GM13977 (cell line): ENCODE measurements around the gene PERCC1.
"Not testable (repeated sequence)": the region's sequence is repeated elsewhere in the genome, so short reads cannot be mapped to it uniquely, and the experiment has no call there.

ENCODE experiments used
- DNase-seq: peaks from one replicate; pipeline ENCODE4 v3.0.0; 2012; ENCODE audit warnings: low spot score
- in situ Hi-C: fragments of 300-500 bp; cut with MboI; formaldehyde crosslinking; loops from one replicate; pipeline ENCODE4 v1.12.0; 2022; ENCODE audit warnings: low sequenced_read_pairs, low pct_unique_long_range_greater_than_20kb, mixed read lengths, inconsistent platforms; ENCODE audit not compliant: unreplicated experiment
- TF ChIP-seq, protein P1 (sequence below): IDR thresholded peaks from 2 replicates; pipeline ENCODE4 v1.5.1; 2012; ENCODE audit warnings: mild to moderate bottlenecking, control low read depth; ENCODE audit not compliant: insufficient read depth; ENCODE audit errors: extremely low read depth, missing control alignments

Gene PERCC1

DNA sequence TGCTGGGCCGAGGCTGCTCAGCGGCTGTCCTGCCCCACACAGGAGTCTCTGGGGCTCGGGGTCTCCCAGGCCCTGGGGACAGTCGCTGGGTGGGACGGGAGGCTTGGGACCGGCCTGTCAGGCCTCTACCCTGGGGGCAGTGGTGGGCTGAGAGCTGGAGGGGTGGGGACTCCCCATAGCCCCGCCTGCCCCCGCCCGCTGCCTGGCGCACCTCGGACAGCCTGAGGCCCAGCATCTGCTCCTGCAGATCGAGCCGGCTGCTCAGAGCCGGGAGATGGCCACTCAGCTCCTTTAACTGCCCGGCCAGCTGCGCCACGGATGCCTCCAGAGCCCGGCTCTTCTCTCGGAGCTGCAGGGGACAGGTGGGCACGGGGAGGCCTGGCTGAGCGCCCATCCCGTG, 6.7 kb downstream of the PERCC1 start:
- TF ChIP-seq, protein P1, sequence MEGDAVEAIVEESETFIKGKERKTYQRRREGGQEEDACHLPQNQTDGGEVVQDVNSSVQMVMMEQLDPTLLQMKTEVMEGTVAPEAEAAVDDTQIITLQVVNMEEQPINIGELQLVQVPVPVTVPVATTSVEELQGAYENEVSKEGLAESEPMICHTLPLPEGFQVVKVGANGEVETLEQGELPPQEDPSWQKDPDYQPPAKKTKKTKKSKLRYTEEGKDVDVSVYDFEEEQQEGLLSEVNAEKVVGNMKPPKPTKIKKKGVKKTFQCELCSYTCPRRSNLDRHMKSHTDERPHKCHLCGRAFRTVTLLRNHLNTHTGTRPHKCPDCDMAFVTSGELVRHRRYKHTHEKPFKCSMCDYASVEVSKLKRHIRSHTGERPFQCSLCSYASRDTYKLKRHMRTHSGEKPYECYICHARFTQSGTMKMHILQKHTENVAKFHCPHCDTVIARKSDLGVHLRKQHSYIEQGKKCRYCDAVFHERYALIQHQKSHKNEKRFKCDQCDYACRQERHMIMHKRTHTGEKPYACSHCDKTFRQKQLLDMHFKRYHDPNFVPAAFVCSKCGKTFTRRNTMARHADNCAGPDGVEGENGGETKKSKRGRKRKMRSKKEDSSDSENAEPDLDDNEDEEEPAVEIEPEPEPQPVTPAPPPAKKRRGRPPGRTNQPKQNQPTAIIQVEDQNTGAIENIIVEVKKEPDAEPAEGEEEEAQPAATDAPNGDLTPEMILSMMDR: no peak
- in situ Hi-C loops: no loop called here
- DNase-seq: no peak

GRCh38 chr16:1438229-1439057, 7.6 kb downstream of the PERCC1 start:
- TF ChIP-seq, protein P1: no peak
- no peak for DNase-seq
- in situ Hi-C loops: no loop called here

DNA sequence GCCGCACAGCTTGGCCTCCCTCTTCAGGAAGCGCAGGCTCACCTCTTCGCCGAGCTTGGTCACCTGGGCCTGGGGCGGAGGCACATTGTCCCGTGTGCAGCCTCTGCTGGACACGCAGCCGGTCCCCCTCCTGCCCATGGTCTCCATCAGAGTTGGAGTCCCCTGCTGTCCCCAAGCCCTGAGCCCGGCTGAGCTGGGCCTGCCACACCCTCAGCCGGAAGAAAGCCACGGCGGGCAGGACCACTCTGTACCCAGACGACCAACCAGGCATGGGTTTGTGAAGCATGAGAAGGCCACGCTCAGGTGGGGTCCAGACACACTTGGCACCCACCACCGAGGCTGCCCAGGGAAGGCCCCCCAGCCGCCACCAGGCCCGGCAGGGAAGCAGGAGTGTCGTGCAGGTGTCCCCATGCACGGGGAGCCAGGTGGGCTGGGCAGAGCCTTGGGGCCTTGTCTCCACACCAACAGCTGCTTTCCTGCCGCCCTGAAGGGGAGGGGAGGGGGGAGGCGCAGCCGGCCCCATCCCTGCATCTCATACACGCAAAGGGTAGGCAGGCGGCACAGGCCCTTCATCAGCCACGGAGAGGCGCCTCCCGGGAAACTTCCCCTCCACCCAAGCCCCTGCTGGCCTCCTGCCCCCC, 8.3 kb downstream of the PERCC1 start:
- TF ChIP-seq, protein P1: no peak
- in situ Hi-C loops: no loop called here
- no peak for DNase-seq

GRCh38 chr16:1439699-1440074, 8.8 kb downstream of the PERCC1 start:
- in situ Hi-C loops, DNase-seq: not testable (repeated sequence)

- in situ Hi-C loops: no loop called here
- TF ChIP-seq, protein P1: no peak
- no peak for DNase-seq
Measured at GRCh38 chr16:1441391-1441829, 10.5 kb downstream of the PERCC1 start.

DNA sequence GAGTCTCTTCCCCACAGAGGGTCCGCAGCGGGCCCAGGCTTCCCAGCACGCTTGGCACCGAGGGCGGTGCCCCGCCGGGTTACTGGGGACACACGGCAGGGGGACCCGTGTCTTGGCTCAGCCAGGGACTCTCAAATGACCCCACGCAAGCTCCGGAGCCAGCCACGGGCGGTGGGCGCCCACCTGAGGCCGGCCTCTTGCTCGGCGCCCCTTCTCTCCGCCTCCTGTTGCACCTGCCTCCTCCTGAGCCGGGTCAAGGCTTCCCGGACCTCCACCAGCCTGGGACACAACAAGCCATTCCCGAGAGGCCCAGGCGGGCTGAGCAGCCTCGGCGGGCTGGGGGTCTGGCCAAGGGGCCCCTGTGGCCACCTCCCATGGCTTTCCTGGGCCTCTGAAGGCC, 11.8 kb downstream of the PERCC1 start:
- DNase-seq: no peak
- in situ Hi-C loops: no loop called here
- TF ChIP-seq, protein P1: no peak

DNA sequence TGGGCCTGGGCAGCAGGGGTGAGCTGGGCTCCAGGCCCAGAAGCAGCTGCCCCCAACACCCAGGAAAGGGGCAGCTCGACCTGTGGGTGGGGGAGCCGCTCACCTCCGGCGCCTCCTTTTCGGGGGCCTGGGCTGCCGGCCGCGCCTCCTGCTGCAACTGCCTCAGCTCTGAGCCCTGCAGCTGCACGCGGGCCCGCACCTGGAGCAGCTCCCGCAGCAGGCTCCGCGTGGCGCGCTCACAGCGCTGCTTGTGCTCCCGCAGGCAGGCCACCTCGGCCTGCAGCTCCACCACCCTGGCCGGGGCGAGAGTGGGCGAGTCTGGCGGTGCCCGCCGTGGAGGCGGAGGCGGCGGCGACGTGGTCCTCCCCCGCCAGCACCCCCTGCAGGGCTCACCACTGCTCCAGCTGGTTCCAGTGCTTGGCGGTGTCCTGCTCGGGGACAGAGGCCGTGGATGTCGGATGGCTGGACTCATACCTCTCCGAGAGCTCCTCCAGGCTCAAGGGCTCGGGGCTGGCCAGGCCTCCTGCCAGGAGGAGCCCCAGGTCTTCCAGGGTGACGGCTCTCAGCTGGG, 12.6 kb downstream of the PERCC1 start:
- DNase-seq: no peak
- in situ Hi-C loops: no loop called here
- TF ChIP-seq, protein P1: no peak
